GM23338 (cell line): ENCODE data around the gene DHRSX. TPM values are rescaled to one million over a fixed set of nuclear protein-coding genes. Genes with fewer than 3 reads are reported as not detected.

Experiments used
- ATAC-seq: fragments of 200-7000 bp; cut with Tn5 transposase; 3 replicates; pipeline ENCODE4 v1.9.1; 2020
- DNase-seq: peaks from one replicate; pipeline ENCODE4 v3.0.0-alpha.2; 2015; ENCODE audit warnings: low spot score
- H2AFZ ChIP-seq: fragments of 200-600 bp; sonication (generic); 2 replicates; pipeline ENCODE4 v1.8.0; 2016; ENCODE audit warnings: antibody characterized with exemption, mild to moderate bottlenecking, moderate library complexity
- H3F3A ChIP-seq: fragments of 200-600 bp; sonication (generic); replicated peaks from 2 replicates; pipeline ENCODE4 v1.8.0; 2017; ENCODE audit warnings: antibody characterized with exemption, mixed run types, low read depth
- H3K27ac ChIP-seq: fragments of 200-600 bp; sonication (generic); 2 replicates; pipeline ENCODE4 v1.6.1; 2016; ENCODE audit warnings: low read depth
- H3K27me3 ChIP-seq: fragments of 200-600 bp; sonication (generic); 2 replicates; pipeline ENCODE4 v1.8.0; 2016; ENCODE audit warnings: mild to moderate bottlenecking, mixed run types, moderate library complexity; ENCODE audit not compliant: insufficient read depth
- H3K36me3 ChIP-seq: fragments of 200-600 bp; sonication (generic); 2 replicates; pipeline ENCODE4 v1.8.0; 2016; ENCODE audit warnings: mild to moderate bottlenecking; ENCODE audit not compliant: insufficient read depth
- H3K4me1 ChIP-seq: fragments of 200-600 bp; sonication (generic); 2 replicates; pipeline ENCODE4 v1.8.0; 2016; ENCODE audit warnings: mild to moderate bottlenecking, moderate library complexity; ENCODE audit not compliant: insufficient read depth
- H3K4me2 ChIP-seq: fragments of 200-600 bp; sonication (generic); 2 replicates; pipeline ENCODE4 v1.7.1; 2017; ENCODE audit warnings: mixed run types
- H3K4me3 ChIP-seq: fragments of 200-600 bp; sonication (generic); 2 replicates; pipeline ENCODE4 v1.6.1; 2016; ENCODE audit warnings: mixed run types
- H3K79me2 ChIP-seq: fragments of 200-600 bp; sonication (generic); replicated peaks from 2 replicates; pipeline ENCODE4 v1.8.0; 2017; ENCODE audit warnings: mild to moderate bottlenecking; ENCODE audit not compliant: insufficient read depth
- H3K9me2 ChIP-seq: fragments of 200-600 bp; sonication (generic); 2 replicates; pipeline ENCODE4 v1.8.0; 2017; ENCODE audit not compliant: insufficient read depth
- H4K20me1 ChIP-seq: fragments of 200-600 bp; sonication (generic); replicated peaks from 2 replicates; pipeline ENCODE4 v1.8.0; 2017; ENCODE audit warnings: mild to moderate bottlenecking; ENCODE audit not compliant: insufficient read depth
- H3K27ac Mint-ChIP-seq: 2 replicates; pipeline ENCODE4 v1.8.0; 2020; ENCODE audit warnings: inconsistent platforms, mild to moderate bottlenecking, moderate library complexity, mixed read lengths
- H3K27me3 Mint-ChIP-seq: 3 replicates; pipeline ENCODE4 v1.8.0; 2022; ENCODE audit warnings: low read depth, mild to moderate bottlenecking, moderate library complexity, mixed read lengths, inconsistent platforms; ENCODE audit not compliant: insufficient read depth, poor library complexity
- H3K36me3 Mint-ChIP-seq: 3 replicates; pipeline ENCODE4 v1.8.0; 2021; ENCODE audit warnings: low read depth, mild to moderate bottlenecking, inconsistent platforms, moderate library complexity, mixed read lengths
- H3K4me1 Mint-ChIP-seq: 3 replicates; pipeline ENCODE4 v1.8.0; 2020; ENCODE audit warnings: mild to moderate bottlenecking, inconsistent platforms, mixed read lengths
- H3K4me3 Mint-ChIP-seq: 3 replicates; pipeline ENCODE4 v1.8.0; 2021; ENCODE audit warnings: moderate library complexity, mild to moderate bottlenecking, inconsistent platforms, mixed read lengths
- H3K9me3 Mint-ChIP-seq: 3 replicates; pipeline ENCODE4 v1.8.0; 2020; ENCODE audit warnings: moderate library complexity, mild to moderate bottlenecking, inconsistent platforms, mixed read lengths
- CREB1 ChIP-seq: fragments of 250-450 bp; sonication (Bioruptor Pico); IDR thresholded peaks from 2 replicates; pipeline ENCODE4 v1.5.0; 2020; ENCODE audit warnings: low read depth, mild to moderate bottlenecking, moderate library complexity
- EZH2 ChIP-seq: fragments of 200-600 bp; sonication (generic); IDR thresholded peaks from one replicate; pipeline ENCODE4 v1.8.0; 2017; ENCODE audit warnings: antibody characterized with exemption, mild to moderate bottlenecking, low read depth; ENCODE audit not compliant: unreplicated experiment
- JUNB ChIP-seq: IDR thresholded peaks from one replicate; pipeline ENCODE4 v1.6.1; 2016; ENCODE audit warnings: antibody characterized with exemption; ENCODE audit not compliant: unreplicated experiment
- NANOG ChIP-seq: IDR thresholded peaks from 2 replicates; pipeline ENCODE4 v1.6.1; 2016; ENCODE audit warnings: antibody characterized with exemption, borderline replicate concordance
- POLR2AphosphoS5 ChIP-seq: IDR thresholded peaks from 2 replicates; pipeline ENCODE4 v1.6.1; 2016; ENCODE audit warnings: antibody characterized with exemption, low read depth
- STAT1 ChIP-seq: IDR thresholded peaks from one replicate; pipeline ENCODE4 v1.6.1; 2016; ENCODE audit warnings: antibody characterized with exemption; ENCODE audit not compliant: unreplicated experiment
- ZNF114 ChIP-seq: fragments of 250-450 bp; sonication (Bioruptor Pico); IDR thresholded peaks from 2 replicates; pipeline ENCODE4 v1.5.0; 2020; ENCODE audit warnings: mild to moderate bottlenecking, moderate library complexity
- ZNF331 ChIP-seq: fragments of 250-450 bp; sonication (Bioruptor Pico); IDR thresholded peaks from 2 replicates; pipeline ENCODE4 v1.5.0; 2020; ENCODE audit warnings: low read depth, mild to moderate bottlenecking, moderate library complexity
- polyA plus RNA-seq: library from polyadenylated mRNA; unstranded; fragments of >200 nt; fragmentation: Nextera tagmentation; extraction: Ambion mirVana; gene quantifications from 2 replicates; pipeline ENCODE4 v1.2.1, GENCODE V29; 2016
- total RNA-seq: library from RNA; depleted of rRNA; stranded (reverse); fragments of >200 nt; shearing (Covaris generic); gene quantifications from 2 replicates; pipeline ENCODE4 v1.2.3, GENCODE V29; 2014
- TF ChIP-seq, protein P1 (sequence below): IDR thresholded peaks from 2 replicates; pipeline ENCODE4 v1.6.1; 2016; ENCODE audit warnings: antibody characterized with exemption
- TF ChIP-seq, protein P2 (sequence below): IDR thresholded peaks from one replicate; pipeline ENCODE4 v1.6.1; 2018; ENCODE audit warnings: antibody characterized with exemption; ENCODE audit not compliant: unreplicated experiment
- TF ChIP-seq, protein P3 (sequence below): fragments of 250-450 bp; sonication (Bioruptor Pico); IDR thresholded peaks from 2 replicates; pipeline ENCODE4 v1.5.0; 2020; ENCODE audit warnings: mild to moderate bottlenecking, moderate library complexity
- TF ChIP-seq, protein P4 (sequence below), 2 experiments: fragments of 200-600 bp in 1 of 2; sonication (generic) in 1 of 2; conservative IDR thresholded peaks; 2 replicates each; pipeline versions ENCODE4 v1.5.1 to v1.6.1; 2016 to 2017; ENCODE audit warnings: antibody characterized with exemption in 2 of 2, low read depth in 2 of 2, mild to moderate bottlenecking in 2 of 2, moderate library complexity in 1 of 2

The DHRSX gene
- total and polyA plus RNA-seq, 2 experiments from 2014 or later, result 33.9 to 43.0 TPM

GRCh38 chrX:2383735-2384134 lies 117.0 kb downstream of the DHRSX start (continued):
- no peak for TF ChIP-seq JUNB
- TF ChIP-seq, protein P1, sequence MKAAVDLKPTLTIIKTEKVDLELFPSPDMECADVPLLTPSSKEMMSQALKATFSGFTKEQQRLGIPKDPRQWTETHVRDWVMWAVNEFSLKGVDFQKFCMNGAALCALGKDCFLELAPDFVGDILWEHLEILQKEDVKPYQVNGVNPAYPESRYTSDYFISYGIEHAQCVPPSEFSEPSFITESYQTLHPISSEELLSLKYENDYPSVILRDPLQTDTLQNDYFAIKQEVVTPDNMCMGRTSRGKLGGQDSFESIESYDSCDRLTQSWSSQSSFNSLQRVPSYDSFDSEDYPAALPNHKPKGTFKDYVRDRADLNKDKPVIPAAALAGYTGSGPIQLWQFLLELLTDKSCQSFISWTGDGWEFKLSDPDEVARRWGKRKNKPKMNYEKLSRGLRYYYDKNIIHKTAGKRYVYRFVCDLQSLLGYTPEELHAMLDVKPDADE, result no peak
- no peak for TF ChIP-seq STAT1
- no peak for TF ChIP-seq POLR2AphosphoS5
- no peak for TF ChIP-seq CREB1 (CRISPR knock-in tag)

DNA sequence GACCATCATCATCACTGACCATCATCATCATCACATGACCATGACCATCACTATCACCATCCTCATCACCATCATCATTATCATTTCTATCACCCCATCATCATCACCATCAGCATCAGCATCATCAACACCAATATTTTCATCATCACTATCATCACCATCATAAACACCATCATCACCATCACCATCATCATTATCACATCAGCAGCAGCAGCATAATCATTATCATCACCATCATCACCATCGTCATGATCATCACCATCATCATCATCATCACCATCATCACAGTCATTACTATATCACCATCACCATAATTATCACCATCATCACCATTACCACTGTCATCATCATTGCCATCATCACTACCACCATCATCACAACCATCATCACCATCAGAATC lies 117.6 kb downstream of the DHRSX start:
- Histone ChIP-seq H3K36me3 (no peaks in the 10 kb centered on the region), H3K79me2 (peaks cover 15% of the 10 kb centered on the region; the same call in 1 of the 2 replicates), H3K27me3 (no peaks in the 10 kb centered on the region), H2AFZ (no peak overlapping the region), H3K9me2 (peaks cover 12% of the 10 kb centered on the region), H3F3A (no peaks in the 10 kb centered on the region), H3K4me2 (no peak overlapping the region), H3K4me1 (no peaks in the 10 kb centered on the region), H4K20me1 (no peaks in the 10 kb centered on the region), H3K4me3 (no peak overlapping the region), H3K27ac (no peak overlapping the region)
- Mint-ChIP-seq H3K27ac (no peak overlapping the region), H3K4me3 (no peak overlapping the region), H3K9me3 (peaks cover 22% of the 10 kb centered on the region), H3K4me1 (no peaks in the 10 kb centered on the region), H3K27me3 (no peaks in the 10 kb centered on the region), H3K36me3 (peaks cover 42% of the 10 kb centered on the region)
- ATAC-seq (no peak), DNase-seq (no peak)
- no peak for TF ChIP-seq EZH2
- no peak for TF ChIP-seq ZNF331 (CRISPR knock-in tag)
- no peak for TF ChIP-seq NANOG
- TF ChIP-seq, protein P2, sequence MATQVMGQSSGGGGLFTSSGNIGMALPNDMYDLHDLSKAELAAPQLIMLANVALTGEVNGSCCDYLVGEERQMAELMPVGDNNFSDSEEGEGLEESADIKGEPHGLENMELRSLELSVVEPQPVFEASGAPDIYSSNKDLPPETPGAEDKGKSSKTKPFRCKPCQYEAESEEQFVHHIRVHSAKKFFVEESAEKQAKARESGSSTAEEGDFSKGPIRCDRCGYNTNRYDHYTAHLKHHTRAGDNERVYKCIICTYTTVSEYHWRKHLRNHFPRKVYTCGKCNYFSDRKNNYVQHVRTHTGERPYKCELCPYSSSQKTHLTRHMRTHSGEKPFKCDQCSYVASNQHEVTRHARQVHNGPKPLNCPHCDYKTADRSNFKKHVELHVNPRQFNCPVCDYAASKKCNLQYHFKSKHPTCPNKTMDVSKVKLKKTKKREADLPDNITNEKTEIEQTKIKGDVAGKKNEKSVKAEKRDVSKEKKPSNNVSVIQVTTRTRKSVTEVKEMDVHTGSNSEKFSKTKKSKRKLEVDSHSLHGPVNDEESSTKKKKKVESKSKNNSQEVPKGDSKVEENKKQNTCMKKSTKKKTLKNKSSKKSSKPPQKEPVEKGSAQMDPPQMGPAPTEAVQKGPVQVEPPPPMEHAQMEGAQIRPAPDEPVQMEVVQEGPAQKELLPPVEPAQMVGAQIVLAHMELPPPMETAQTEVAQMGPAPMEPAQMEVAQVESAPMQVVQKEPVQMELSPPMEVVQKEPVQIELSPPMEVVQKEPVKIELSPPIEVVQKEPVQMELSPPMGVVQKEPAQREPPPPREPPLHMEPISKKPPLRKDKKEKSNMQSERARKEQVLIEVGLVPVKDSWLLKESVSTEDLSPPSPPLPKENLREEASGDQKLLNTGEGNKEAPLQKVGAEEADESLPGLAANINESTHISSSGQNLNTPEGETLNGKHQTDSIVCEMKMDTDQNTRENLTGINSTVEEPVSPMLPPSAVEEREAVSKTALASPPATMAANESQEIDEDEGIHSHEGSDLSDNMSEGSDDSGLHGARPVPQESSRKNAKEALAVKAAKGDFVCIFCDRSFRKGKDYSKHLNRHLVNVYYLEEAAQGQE, result no peak
- no peak for TF ChIP-seq ZNF114 (CRISPR knock-in tag)
- TF ChIP-seq, protein P3, sequence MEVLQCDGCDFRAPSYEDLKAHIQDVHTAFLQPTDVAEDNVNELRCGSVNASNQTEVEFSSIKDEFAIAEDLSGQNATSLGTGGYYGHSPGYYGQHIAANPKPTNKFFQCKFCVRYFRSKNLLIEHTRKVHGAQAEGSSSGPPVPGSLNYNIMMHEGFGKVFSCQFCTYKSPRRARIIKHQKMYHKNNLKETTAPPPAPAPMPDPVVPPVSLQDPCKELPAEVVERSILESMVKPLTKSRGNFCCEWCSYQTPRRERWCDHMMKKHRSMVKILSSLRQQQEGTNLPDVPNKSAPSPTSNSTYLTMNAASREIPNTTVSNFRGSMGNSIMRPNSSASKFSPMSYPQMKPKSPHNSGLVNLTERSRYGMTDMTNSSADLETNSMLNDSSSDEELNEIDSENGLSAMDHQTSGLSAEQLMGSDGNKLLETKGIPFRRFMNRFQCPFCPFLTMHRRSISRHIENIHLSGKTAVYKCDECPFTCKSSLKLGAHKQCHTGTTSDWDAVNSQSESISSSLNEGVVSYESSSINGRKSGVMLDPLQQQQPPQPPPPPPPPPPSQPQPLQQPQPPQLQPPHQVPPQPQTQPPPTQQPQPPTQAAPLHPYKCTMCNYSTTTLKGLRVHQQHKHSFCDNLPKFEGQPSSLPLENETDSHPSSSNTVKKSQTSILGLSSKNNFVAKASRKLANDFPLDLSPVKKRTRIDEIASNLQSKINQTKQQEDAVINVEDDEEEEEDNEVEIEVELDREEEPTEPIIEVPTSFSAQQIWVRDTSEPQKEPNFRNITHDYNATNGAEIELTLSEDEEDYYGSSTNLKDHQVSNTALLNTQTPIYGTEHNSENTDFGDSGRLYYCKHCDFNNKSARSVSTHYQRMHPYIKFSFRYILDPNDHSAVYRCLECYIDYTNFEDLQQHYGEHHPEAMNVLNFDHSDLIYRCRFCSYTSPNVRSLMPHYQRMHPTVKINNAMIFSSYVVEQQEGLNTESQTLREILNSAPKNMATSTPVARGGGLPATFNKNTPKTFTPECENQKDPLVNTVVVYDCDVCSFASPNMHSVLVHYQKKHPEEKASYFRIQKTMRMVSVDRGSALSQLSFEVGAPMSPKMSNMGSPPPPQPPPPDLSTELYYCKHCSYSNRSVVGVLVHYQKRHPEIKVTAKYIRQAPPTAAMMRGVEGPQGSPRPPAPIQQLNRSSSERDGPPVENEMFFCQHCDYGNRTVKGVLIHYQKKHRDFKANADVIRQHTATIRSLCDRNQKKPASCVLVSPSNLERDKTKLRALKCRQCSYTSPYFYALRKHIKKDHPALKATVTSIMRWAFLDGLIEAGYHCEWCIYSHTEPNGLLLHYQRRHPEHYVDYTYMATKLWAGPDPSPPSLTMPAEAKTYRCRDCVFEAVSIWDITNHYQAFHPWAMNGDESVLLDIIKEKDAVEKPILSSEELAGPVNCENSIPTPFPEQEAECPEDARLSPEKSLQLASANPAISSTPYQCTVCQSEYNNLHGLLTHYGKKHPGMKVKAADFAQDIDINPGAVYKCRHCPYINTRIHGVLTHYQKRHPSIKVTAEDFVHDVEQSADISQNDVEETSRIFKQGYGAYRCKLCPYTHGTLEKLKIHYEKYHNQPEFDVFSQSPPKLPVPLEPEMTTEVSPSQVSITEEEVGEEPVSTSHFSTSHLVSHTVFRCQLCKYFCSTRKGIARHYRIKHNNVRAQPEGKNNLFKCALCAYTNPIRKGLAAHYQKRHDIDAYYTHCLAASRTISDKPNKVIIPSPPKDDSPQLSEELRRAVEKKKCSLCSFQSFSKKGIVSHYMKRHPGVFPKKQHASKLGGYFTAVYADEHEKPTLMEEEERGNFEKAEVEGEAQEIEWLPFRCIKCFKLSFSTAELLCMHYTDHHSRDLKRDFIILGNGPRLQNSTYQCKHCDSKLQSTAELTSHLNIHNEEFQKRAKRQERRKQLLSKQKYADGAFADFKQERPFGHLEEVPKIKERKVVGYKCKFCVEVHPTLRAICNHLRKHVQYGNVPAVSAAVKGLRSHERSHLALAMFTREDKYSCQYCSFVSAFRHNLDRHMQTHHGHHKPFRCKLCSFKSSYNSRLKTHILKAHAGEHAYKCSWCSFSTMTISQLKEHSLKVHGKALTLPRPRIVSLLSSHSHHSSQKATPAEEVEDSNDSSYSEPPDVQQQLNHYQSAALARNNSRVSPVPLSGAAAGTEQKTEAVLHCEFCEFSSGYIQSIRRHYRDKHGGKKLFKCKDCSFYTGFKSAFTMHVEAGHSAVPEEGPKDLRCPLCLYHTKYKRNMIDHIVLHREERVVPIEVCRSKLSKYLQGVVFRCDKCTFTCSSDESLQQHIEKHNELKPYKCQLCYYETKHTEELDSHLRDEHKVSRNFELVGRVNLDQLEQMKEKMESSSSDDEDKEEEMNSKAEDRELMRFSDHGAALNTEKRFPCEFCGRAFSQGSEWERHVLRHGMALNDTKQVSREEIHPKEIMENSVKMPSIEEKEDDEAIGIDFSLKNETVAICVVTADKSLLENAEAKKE (CRISPR knock-in tag), result no peak
- TF ChIP-seq, protein P1, result no peak
- TF ChIP-seq STAT1, result no peak
- TF ChIP-seq, protein P4, sequence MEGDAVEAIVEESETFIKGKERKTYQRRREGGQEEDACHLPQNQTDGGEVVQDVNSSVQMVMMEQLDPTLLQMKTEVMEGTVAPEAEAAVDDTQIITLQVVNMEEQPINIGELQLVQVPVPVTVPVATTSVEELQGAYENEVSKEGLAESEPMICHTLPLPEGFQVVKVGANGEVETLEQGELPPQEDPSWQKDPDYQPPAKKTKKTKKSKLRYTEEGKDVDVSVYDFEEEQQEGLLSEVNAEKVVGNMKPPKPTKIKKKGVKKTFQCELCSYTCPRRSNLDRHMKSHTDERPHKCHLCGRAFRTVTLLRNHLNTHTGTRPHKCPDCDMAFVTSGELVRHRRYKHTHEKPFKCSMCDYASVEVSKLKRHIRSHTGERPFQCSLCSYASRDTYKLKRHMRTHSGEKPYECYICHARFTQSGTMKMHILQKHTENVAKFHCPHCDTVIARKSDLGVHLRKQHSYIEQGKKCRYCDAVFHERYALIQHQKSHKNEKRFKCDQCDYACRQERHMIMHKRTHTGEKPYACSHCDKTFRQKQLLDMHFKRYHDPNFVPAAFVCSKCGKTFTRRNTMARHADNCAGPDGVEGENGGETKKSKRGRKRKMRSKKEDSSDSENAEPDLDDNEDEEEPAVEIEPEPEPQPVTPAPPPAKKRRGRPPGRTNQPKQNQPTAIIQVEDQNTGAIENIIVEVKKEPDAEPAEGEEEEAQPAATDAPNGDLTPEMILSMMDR (conservative IDR thresholded peaks at IDR 0.05; ENCODE audit: low read depth in 2 of 2), result no peak
- TF ChIP-seq POLR2AphosphoS5, result no peak
